Endothelial cell of umbilical vein (primary cell): ENCODE data around the gene BCL2L13.

ENCODE experiments used
- CTCF ChIP-seq, 2 donors: IDR thresholded peaks; 1 replicate in 1 of 2; 2 replicates in 1 of 2; pipeline ENCODE4 v1.5.1; 2011; ENCODE audit warnings: low read length in 2 of 2, mild to moderate bottlenecking in 2 of 2, moderate library complexity in 2 of 2, control low read depth in 1 of 2, inconsistent platforms in 1 of 2, low read depth in 1 of 2; ENCODE audit not compliant: insufficient read depth in 1 of 2; ENCODE audit errors: extremely low read depth in 1 of 2
- GATA2 ChIP-seq: IDR thresholded peaks from 2 replicates; pipeline ENCODE4 v1.7.0; 2011; ENCODE audit warnings: low read depth, mild to moderate bottlenecking, moderate library complexity, mixed read lengths, low read length; ENCODE audit not compliant: insufficient read length, insufficient read depth
- MYC ChIP-seq: IDR thresholded peaks from one replicate; pipeline ENCODE4 v1.6.1; 2011; ENCODE audit warnings: mild to moderate bottlenecking, low read depth, low read length
- POLR2A ChIP-seq: IDR thresholded peaks from 2 replicates; pipeline ENCODE4 v1.6.1; 2012; ENCODE audit warnings: low read depth, mild to moderate bottlenecking, control low read depth, low read length

GRCh38 chr22:17744430-17744829, 105.9 kb downstream of the BCL2L13 start:
- TF ChIP-seq CTCF (IDR thresholded peaks at IDR 0.05; ENCODE audit: extremely low read depth in 1 of 2, insufficient read depth in 1 of 2, low read depth in 1 of 2, low read length in 2 of 2) (no peak), GATA2 (no peak), POLR2A (no peak), MYC (no peak)
